ENCODE data around the gene FN3KRP.
A peak's percentile ranks its signal among the peaks of the same experiment; 100 is the strongest.

Gene FN3KRP, protein sequence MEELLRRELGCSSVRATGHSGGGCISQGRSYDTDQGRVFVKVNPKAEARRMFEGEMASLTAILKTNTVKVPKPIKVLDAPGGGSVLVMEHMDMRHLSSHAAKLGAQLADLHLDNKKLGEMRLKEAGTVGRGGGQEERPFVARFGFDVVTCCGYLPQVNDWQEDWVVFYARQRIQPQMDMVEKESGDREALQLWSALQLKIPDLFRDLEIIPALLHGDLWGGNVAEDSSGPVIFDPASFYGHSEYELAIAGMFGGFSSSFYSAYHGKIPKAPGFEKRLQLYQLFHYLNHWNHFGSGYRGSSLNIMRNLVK

GRCh38 chr17:82716203-82717010 lies at the start of gene FN3KRP:
Gene FN3KRP (plus strand): TSS chr17:82716706. CDS start chr17:82716756, 50 bp downstream.
- peak; percentile 88 for DNase-seq (ENCODE audit: low spot score)

- no peak for DNase-seq (ENCODE audit: low spot score)
Measured at GRCh38 chr17:82666931-82667667, 49.4 kb upstream of the FN3KRP start.

DNA sequence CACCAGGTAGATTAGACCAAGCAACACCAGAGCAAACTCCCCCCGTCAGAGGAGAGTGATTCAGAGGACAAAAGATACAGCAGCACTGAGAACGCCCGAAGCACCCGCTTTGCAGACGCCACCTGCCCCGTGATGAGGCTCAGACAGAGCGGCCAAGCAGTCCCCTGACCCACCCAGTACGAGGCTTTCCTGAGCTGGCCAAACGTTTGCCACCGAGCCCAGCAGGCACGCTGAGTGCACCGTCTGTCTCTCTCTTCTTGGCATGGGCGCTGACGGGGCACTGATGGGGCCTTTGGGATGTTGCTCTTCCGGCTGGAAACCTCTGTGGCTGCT lies 48.9 kb upstream of the FN3KRP start:
- DNase-seq (ENCODE audit: low spot score): peak; percentile 71

- no peak for DNase-seq (ENCODE audit: low spot score)
Measured at GRCh38 chr17:82668024-82668630, 48.4 kb upstream of the FN3KRP start.

GRCh38 chr17:82668631-82669099 lies 47.8 kb upstream of the FN3KRP start:
- peak; percentile 62 for DNase-seq (ENCODE audit: low spot score)

- no peak for DNase-seq (ENCODE audit: low spot score)
Measured at GRCh38 chr17:82670661-82671450, 45.6 kb upstream of the FN3KRP start.

- no peak for DNase-seq (ENCODE audit: low spot score)
Measured at GRCh38 chr17:82674656-82675475, 41.6 kb upstream of the FN3KRP start.

- DNase-seq (ENCODE audit: low spot score): no peak
Measured at GRCh38 chr17:82675476-82676245, 40.8 kb upstream of the FN3KRP start.

DNA sequence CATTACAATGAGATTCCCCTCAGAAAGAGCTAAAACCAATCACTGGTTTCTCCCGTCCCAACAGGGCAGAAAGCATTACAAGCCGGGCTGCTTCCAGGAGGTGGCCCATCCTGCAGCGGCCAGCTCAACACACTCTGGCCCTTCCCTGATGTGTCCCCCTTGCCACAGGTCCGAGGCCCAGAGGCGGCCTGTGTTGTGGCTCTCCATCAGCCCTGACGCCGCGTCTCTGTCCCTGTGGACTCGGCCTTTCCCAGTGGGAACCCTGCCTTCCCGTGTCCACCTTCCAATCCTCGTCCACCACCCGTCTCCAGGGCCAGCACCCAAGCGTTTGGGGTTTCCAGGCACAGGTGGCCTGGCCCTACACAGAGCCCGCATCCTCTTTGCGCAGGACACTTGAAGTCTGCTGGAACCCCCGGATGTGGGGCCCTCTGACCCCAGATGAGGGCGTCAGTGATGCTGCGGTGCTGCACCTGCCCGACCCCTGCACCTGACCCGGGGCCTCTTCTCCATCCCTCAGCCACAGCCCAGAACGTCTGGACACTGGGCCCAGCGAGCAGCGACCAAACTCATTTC lies 39.1 kb upstream of the FN3KRP start:
- no peak for DNase-seq (ENCODE audit: low spot score)

GRCh38 chr17:82678265-82678891 lies 38.1 kb upstream of the FN3KRP start:
- DNase-seq (ENCODE audit: low spot score): no peak

- no peak for DNase-seq (ENCODE audit: low spot score)
Measured at GRCh38 chr17:82679586-82680465, 36.7 kb upstream of the FN3KRP start.

- DNase-seq (ENCODE audit: low spot score): no peak
Measured at GRCh38 chr17:82681547-82681946, 35.0 kb upstream of the FN3KRP start.

GRCh38 chr17:82683534-82683933 lies 33.0 kb upstream of the FN3KRP start:
- DNase-seq (ENCODE audit: low spot score): no peak

DNA sequence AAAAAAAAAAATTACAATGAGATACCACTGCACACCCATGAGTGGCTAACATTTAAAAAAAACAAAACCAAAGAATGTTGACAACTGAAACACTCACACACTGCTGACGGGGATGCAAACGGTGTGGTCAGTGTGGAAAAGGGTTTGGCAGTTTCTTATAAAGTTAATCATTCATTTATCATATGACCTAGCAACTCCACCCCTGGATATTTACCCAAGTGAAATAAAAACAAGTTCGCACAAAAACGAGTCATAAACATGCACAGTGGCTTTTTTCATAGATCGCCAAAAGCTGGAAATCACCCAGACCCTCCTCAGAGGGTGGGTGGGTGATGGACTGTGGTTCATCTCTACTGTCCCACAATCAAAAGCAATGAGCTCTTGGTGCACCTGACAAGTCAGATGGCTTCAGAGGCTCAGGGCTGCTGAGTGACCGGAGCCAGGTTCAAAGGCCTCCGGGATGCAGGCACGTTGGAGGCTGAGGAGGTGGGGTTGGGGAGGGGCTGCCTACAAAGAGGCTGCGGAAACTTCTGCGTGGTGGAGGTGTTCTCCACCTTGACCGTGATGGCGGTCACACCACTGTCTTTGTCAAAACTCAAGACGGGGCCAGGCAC lies 32.2 kb upstream of the FN3KRP start:
- no peak for DNase-seq (ENCODE audit: low spot score)

DNA sequence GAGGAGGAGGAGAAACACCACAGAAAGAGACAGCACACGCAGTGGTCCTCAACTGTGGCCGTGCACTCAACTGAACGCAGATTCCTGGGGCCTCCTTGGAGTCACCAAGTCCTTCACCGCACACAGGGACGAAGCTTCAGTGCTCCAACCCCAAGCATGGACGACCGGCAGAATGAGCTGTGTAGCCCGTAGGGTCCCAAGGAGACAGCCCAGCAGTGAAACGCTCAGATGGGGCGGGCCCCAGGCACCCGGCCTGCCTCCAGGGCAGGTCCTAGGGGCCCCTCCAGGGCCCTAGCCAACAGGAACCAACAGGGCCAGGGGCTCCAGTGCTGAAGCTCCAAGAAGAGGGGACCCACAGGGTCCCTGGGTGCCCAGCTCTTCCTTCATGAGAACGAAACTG lies 31.2 kb upstream of the FN3KRP start:
- no peak for DNase-seq (ENCODE audit: low spot score)

DNA sequence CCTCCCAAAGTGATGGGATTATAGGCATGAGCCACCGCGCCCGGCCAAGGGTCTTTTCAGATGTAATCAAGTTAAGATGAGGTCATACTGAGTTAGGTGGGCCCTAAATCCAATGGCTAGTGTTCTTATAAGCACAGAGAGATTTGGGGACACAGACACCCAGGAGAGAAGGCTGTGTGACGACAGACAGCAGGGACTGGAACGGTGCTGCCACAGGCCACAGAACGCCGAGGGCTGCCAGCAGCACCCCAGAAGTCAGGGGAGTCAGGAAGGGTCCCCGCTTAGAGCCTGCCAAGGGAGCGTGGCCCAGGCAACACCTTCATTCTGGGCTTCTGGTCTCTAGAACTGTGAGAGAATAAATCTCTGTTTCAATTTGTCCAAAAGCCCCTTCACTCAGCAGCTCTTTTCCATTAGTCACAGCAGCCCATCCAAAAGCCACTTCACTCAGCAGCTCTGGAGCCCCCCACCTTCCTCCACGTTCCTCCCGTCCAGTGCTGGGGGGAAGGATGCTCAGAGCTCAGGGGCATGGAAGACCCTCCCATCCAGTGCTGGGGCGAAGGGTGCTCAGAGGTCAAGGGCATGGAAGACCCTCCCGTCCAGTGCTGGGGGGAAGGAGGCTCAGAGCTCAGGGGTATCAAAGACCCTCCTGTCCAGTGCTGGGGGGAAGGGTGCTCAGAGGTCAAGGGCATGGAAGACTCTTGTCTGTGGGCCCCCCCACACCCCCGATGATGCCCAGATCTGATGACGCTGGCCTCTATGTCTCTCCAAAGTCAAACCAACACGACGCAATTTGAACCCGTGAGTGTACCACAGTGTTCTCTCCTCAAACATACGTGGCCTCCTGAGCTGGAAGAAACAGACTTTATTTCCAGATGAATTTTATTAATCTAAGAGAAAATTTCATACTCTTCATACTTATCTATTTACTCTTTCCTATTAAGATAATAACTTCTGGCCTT lies 29.9 kb upstream of the FN3KRP start:
- DNase-seq (ENCODE audit: low spot score): no peak
